H9 (cell line): ENCODE measurements around the gene NR0B2. TPM values are rescaled to one million over a fixed set of nuclear protein-coding genes. Genes with fewer than 3 reads are reported as not detected.

Source experiments
- DNase-seq: peaks from one replicate; pipeline ENCODE4 v3.0.0-alpha.2; 2017
- H2AFZ ChIP-seq: one replicate; pipeline ENCODE4 v1.6.1; 2013; ENCODE audit warnings: mild to moderate bottlenecking, low read length, control low read depth, moderate library complexity
- H2AK5ac ChIP-seq: 2 replicates; pipeline ENCODE4 v1.6.1; 2013; ENCODE audit warnings: low read length, control low read depth, mixed read lengths; ENCODE audit not compliant: insufficient read length
- H2BK120ac ChIP-seq: one replicate; pipeline ENCODE4 v1.6.1; 2013; ENCODE audit warnings: low read depth, mild to moderate bottlenecking, low read length, control low read depth, inconsistent platforms; ENCODE audit not compliant: poor library complexity, severe bottlenecking
- H2BK12ac ChIP-seq: 2 replicates; pipeline ENCODE4 v1.6.1; 2013; ENCODE audit warnings: low read length, control low read depth, mixed read lengths, low read depth; ENCODE audit not compliant: insufficient read length
- H2BK15ac ChIP-seq: 2 replicates; pipeline ENCODE4 v1.6.1; 2013; ENCODE audit warnings: low read depth, low read length, control low read depth
- H2BK20ac ChIP-seq: one replicate; pipeline ENCODE4 v1.6.1; 2013; ENCODE audit warnings: low read depth, mild to moderate bottlenecking, low read length, control low read depth, inconsistent platforms; ENCODE audit not compliant: poor library complexity, severe bottlenecking
- H2BK5ac ChIP-seq: 2 replicates; pipeline ENCODE4 v1.6.1; 2013; ENCODE audit warnings: low read length, control low read depth, mixed read lengths; ENCODE audit not compliant: insufficient read length
- H3K14ac ChIP-seq: 2 replicates; pipeline ENCODE4 v1.6.1; 2013; ENCODE audit warnings: low read length, control low read depth; ENCODE audit not compliant: insufficient read depth
- H3K18ac ChIP-seq: 2 replicates; pipeline ENCODE4 v1.6.1; 2013; ENCODE audit warnings: low read depth, mild to moderate bottlenecking, mixed read lengths, low read length, control low read depth; ENCODE audit not compliant: insufficient read length
- H3K23ac ChIP-seq: 2 replicates; pipeline ENCODE4 v1.6.1; 2013; ENCODE audit warnings: low read length, control low read depth, mixed read lengths, low read depth; ENCODE audit not compliant: insufficient read length
- H3K23me2 ChIP-seq: 2 replicates; pipeline ENCODE4 v1.6.1; 2013; ENCODE audit warnings: low read depth, mild to moderate bottlenecking, mixed read lengths, low read length, control low read depth; ENCODE audit not compliant: insufficient read length, poor library complexity, severe bottlenecking
- H3K27ac ChIP-seq: 2 replicates; pipeline ENCODE4 v1.5.1; 2013; ENCODE audit warnings: low read length, control low read depth, mixed read lengths, low read depth; ENCODE audit not compliant: insufficient read length
- H3K27me3 ChIP-seq: 2 replicates; pipeline ENCODE4 v1.6.1; 2013; ENCODE audit warnings: low read length, control low read depth, inconsistent platforms; ENCODE audit not compliant: insufficient read depth
- H3K4ac ChIP-seq: 2 replicates; pipeline ENCODE4 v1.6.1; 2013; ENCODE audit warnings: low read depth, mild to moderate bottlenecking, control low read depth, inconsistent platforms, low read length, moderate library complexity
- H3K4me1 ChIP-seq: 2 replicates; pipeline ENCODE4 v1.6.1; 2013; ENCODE audit warnings: low read length, control low read depth, inconsistent platforms; ENCODE audit not compliant: insufficient read depth
- H3K4me2 ChIP-seq: 2 replicates; pipeline ENCODE4 v1.6.1; 2013; ENCODE audit warnings: low read length, control low read depth, mixed read lengths; ENCODE audit not compliant: insufficient read length, insufficient read depth
- H3K56ac ChIP-seq: 2 replicates; pipeline ENCODE4 v1.6.1; 2013; ENCODE audit warnings: low read depth, mild to moderate bottlenecking, mixed read lengths, low read length, control low read depth; ENCODE audit not compliant: insufficient read length
- H3K79me1 ChIP-seq: 2 replicates; pipeline ENCODE4 v1.6.1; 2013; ENCODE audit warnings: low read depth, mild to moderate bottlenecking, moderate library complexity, low read length, control low read depth, inconsistent platforms; ENCODE audit not compliant: insufficient read depth, poor library complexity, severe bottlenecking
- H3K79me2 ChIP-seq: 2 replicates; pipeline ENCODE4 v1.6.1; 2013; ENCODE audit warnings: low read length, control low read depth, inconsistent platforms; ENCODE audit not compliant: insufficient read depth
- H3K9ac ChIP-seq: 2 replicates; pipeline ENCODE4 v1.6.1; 2013; ENCODE audit warnings: low read length, control low read depth, mixed read lengths; ENCODE audit not compliant: insufficient read length; ENCODE audit errors: extremely low read depth
- H3K9me3 ChIP-seq: one replicate; pipeline ENCODE4 v1.6.1; 2013; ENCODE audit warnings: low read depth, low read length, inconsistent platforms; ENCODE audit not compliant: control insufficient read depth
- H3T11ph ChIP-seq: one replicate; pipeline ENCODE4 v1.6.1; 2013; ENCODE audit warnings: mild to moderate bottlenecking, low read length, control low read depth, inconsistent platforms
- H4K20me1 ChIP-seq: one replicate; pipeline ENCODE4 v1.6.1; 2013; ENCODE audit not compliant: control insufficient read depth, insufficient read length, insufficient read depth
- H4K5ac ChIP-seq: 2 replicates; pipeline ENCODE4 v1.6.1; 2013; ENCODE audit warnings: low read depth, mild to moderate bottlenecking, mixed read lengths, low read length, control low read depth; ENCODE audit not compliant: insufficient read length
- H4K8ac ChIP-seq: replicated peaks from 2 replicates; pipeline ENCODE4 v1.6.1; 2013; ENCODE audit warnings: low read length, control low read depth, mixed read lengths, low read depth; ENCODE audit not compliant: insufficient read length
- H4K91ac ChIP-seq: 2 replicates; pipeline ENCODE4 v1.6.1; 2013; ENCODE audit warnings: low read depth, mild to moderate bottlenecking, moderate library complexity, mixed read lengths, low read length, control low read depth; ENCODE audit not compliant: insufficient read length
- H3K27ac Mint-ChIP-seq, 3 experiments: 2 replicates in 2 of 3; 3 replicates in 1 of 3; pipeline ENCODE4 v1.8.0; 2020 to 2021; ENCODE audit warnings: mixed read lengths in 3 of 3, mild to moderate bottlenecking in 1 of 3, moderate library complexity in 1 of 3
- H3K27me3 Mint-ChIP-seq: 2 replicates; pipeline ENCODE4 v1.8.0; 2021; ENCODE audit warnings: low read depth, mild to moderate bottlenecking, moderate library complexity, mixed read lengths
- H3K36me3 Mint-ChIP-seq, 3 experiments: 2 replicates in 2 of 3; 3 replicates in 1 of 3; pipeline ENCODE4 v1.8.0; 2020 to 2021; ENCODE audit warnings: low read depth in 3 of 3, mixed read lengths in 3 of 3; ENCODE audit not compliant: insufficient read depth in 1 of 3
- H3K4me1 Mint-ChIP-seq, 2 experiments: 2 replicates each; pipeline ENCODE4 v1.8.0; 2020; ENCODE audit warnings: mixed read lengths in 2 of 2
- H3K4me3 Mint-ChIP-seq, 2 experiments: 2 replicates in 1 of 2; 3 replicates in 1 of 2; pipeline ENCODE4 v1.8.0; 2020 to 2021; ENCODE audit warnings: mild to moderate bottlenecking in 2 of 2, mixed read lengths in 2 of 2, moderate library complexity in 1 of 2
- H3K9me3 Mint-ChIP-seq, 2 experiments: 2 replicates in 1 of 2; 3 replicates in 1 of 2; pipeline ENCODE4 v1.8.0; 2020; ENCODE audit warnings: mild to moderate bottlenecking in 2 of 2, mixed read lengths in 2 of 2, moderate library complexity in 1 of 2
- WGBS: extraction: QIAGEN DNeasy Blood & Tissue Kit; methylation state at CpG from one replicate; pipeline ENCODE4 v1.1.7; 2013; ENCODE audit warnings: missing lambda C conversion rate, low lambda C conversion rate, mixed read lengths; ENCODE audit not compliant: insufficient read length; ENCODE audit errors: extremely low coverage; 5-methylcytosine and 5-hydroxymethylcytosine counted together
- total RNA-seq: library from RNA; stranded (reverse); gene quantifications from 2 replicates; pipeline ENCODE4 v1.2.1, GENCODE V29; 2021
- TF ChIP-seq, protein P1 (sequence below): fragments of 200-600 bp; sonication (generic); conservative IDR thresholded peaks from 3 replicates; pipeline ENCODE4 v1.8.0; 2021; ENCODE audit warnings: antibody characterized with exemption, mild to moderate bottlenecking

NR0B2 gene
- total RNA-seq, 1 experiment from 2014 or later = not detected

DNA sequence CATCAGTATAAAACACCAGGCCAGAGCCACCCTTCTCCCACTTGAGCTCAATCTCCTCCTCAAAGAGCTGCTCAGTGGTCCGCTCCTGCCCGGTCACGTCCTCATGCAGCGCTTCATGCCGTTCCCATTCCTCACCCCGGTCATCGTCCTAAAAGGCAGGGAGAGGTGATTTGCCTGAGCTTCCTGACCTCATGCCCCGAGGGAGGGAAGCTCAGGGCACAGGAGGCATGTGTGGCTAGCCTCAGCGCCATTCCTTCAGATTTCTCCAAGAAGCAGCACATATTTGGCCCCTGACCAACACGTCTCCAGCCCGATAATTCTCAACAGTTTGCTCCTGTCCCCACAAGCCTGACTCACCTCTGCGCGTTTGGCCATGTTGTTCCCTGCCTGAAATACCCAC lies 19.5 kb downstream of the NR0B2 start:
- Histone ChIP-seq H3K18ac (no peak overlapping the region), H3K27me3 (no peaks in the 10 kb centered on the region), H3K79me2 (peaks cover 3% of the 10 kb centered on the region; the same call in 1 of the 2 replicates), H3K4me2 (no peak overlapping the region), H4K5ac (no peak overlapping the region), H2BK20ac (no peak overlapping the region), H3K23me2 (peaks cover 9% of the 10 kb centered on the region), H2BK12ac (no peak overlapping the region), H2BK5ac (no peak overlapping the region), H3K4me1 (peaks cover 1% of the 10 kb centered on the region; the same call in 1 of the 2 replicates), H2AFZ (no peak overlapping the region), H3K4ac (no peak overlapping the region), H3K9ac (no peak overlapping the region), H3K56ac (no peak overlapping the region), H4K20me1 (peaks cover 2% of the 10 kb centered on the region), H3T11ph (no peak overlapping the region), H4K91ac (no peak overlapping the region), H2BK15ac (no peak overlapping the region), H2AK5ac (no peak overlapping the region), H3K9me3 (no peaks in the 10 kb centered on the region), H3K23ac (no peak overlapping the region), H3K79me1 (peaks cover 1% of the 10 kb centered on the region), H3K27ac (no peak overlapping the region), H2BK120ac (no peak overlapping the region), H4K8ac (no peak overlapping the region), H3K14ac (no peak overlapping the region)
- no peak overlapping the region; a peak in 1 of 7 replicates for H3K27ac Mint-ChIP-seq
- peaks cover 8 to 11% of the 10 kb centered on the region in 2 experiments for H3K4me1 Mint-ChIP-seq
- H3K4me3 Mint-ChIP-seq = no peak overlapping the region
- TF ChIP-seq, protein P1, sequence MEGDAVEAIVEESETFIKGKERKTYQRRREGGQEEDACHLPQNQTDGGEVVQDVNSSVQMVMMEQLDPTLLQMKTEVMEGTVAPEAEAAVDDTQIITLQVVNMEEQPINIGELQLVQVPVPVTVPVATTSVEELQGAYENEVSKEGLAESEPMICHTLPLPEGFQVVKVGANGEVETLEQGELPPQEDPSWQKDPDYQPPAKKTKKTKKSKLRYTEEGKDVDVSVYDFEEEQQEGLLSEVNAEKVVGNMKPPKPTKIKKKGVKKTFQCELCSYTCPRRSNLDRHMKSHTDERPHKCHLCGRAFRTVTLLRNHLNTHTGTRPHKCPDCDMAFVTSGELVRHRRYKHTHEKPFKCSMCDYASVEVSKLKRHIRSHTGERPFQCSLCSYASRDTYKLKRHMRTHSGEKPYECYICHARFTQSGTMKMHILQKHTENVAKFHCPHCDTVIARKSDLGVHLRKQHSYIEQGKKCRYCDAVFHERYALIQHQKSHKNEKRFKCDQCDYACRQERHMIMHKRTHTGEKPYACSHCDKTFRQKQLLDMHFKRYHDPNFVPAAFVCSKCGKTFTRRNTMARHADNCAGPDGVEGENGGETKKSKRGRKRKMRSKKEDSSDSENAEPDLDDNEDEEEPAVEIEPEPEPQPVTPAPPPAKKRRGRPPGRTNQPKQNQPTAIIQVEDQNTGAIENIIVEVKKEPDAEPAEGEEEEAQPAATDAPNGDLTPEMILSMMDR = no peak
- peaks cover 23 to 51% (median 50%) of the 10 kb centered on the region in 3 experiments; a peak in 6 of 7 replicates for H3K36me3 Mint-ChIP-seq
- no CpG with 5 or more reads among the region's 13 CpGs for WGBS
- H3K27me3 Mint-ChIP-seq = no peaks in the 10 kb centered on the region
- DNase-seq = no peak
- H3K9me3 Mint-ChIP-seq = no peaks in the 10 kb centered on the region
